Right lobe of liver (tissue), 4 donors: ENCODE results near the gene DRC7.

Source experiments
- CTCF ChIP-seq, 4 donors: fragments of 200-600 bp in 3 of 4; fragments of 450-650 bp in 1 of 4; IDR thresholded peaks; one replicate each; pipeline versions ENCODE4 v1.5.1 to v1.8.0; 2016 to 2022; ENCODE audit warnings: antibody characterized with exemption in 4 of 4, mild to moderate bottlenecking in 2 of 4
- POLR2A ChIP-seq: fragments of 450-650 bp; IDR thresholded peaks from one replicate; pipeline ENCODE4 v1.6.1; 2017; ENCODE audit warnings: antibody characterized with exemption, mild to moderate bottlenecking
- donor health status: DM: no; HTN: no; CAD: no.
- donor health status: DM: no; HTN: no; CAD: no.
- donor health status: DM: no; HTN: yes; CAD: no.

- TF ChIP-seq POLR2A (no peak), CTCF (IDR thresholded peaks at IDR 0.05) (no peak)
These were observed 25.0 kb upstream of the DRC7 start for GRCh38 chr16:57669476-57670162.
